Muscle of leg (tissue), 11 donors: ENCODE results near the gene KRT2. TPM values are rescaled to one million over a fixed set of nuclear protein-coding genes. Genes with fewer than 3 reads are reported as not detected.

Experiments
- DNase-seq: peaks from one replicate; pipeline ENCODE4 v3.0.0; 2013
- H3K27ac ChIP-seq: one replicate; pipeline ENCODE4 v1.5.1; 2013; ENCODE audit warnings: mild to moderate bottlenecking, low read length, control low read depth
- H3K27me3 ChIP-seq: one replicate; pipeline ENCODE4 v1.6.1; 2013; ENCODE audit warnings: low read length; ENCODE audit not compliant: control insufficient read depth, insufficient read depth
- H3K36me3 ChIP-seq: one replicate; pipeline ENCODE4 v1.6.1; 2013; ENCODE audit warnings: low read length; ENCODE audit not compliant: control insufficient read depth, insufficient read depth
- H3K4me1 ChIP-seq: one replicate; pipeline ENCODE4 v1.6.1; 2013; ENCODE audit warnings: low read length; ENCODE audit not compliant: control insufficient read depth, insufficient read depth
- H3K4me3 ChIP-seq: one replicate; pipeline ENCODE4 v1.5.1; 2013; ENCODE audit warnings: low read length, control low read depth
- H3K9me3 ChIP-seq: replicated peaks from 2 replicates; pipeline ENCODE4 v1.6.1; 2013; ENCODE audit warnings: low read depth, low read length; ENCODE audit not compliant: control insufficient read depth
- WGBS: methylation state at CpG from one replicate; pipeline ENCODE4 v1.1.5; 2013; ENCODE audit warnings: missing lambda C conversion rate; ENCODE audit not compliant: insufficient coverage; 5-methylcytosine and 5-hydroxymethylcytosine counted together
- polyA plus RNA-seq, 8 donors: library from polyadenylated mRNA; unstranded; fragments of 120-200 nt; gene quantifications; one replicate each; pipeline versions ENCODE4 v1.2.1 to v1.2.3, GENCODE V29; 2013; ENCODE audit warnings: inconsistent platforms in 1 of 8, low replicate concordance in 1 of 8; ENCODE audit not compliant: insufficient read length in 8 of 8, insufficient read depth in 1 of 8
- total RNA-seq: library from RNA; stranded (reverse); fragments of 120-200 nt; gene quantifications from one replicate; pipeline ENCODE4 v1.2.4, GENCODE V29; 2013

The KRT2 gene
- total and polyA plus RNA-seq, 9 donors = 0.11 to 0.18 TPM; not detected in 7

GRCh38 chr12:52611080-52611468, 40.9 kb downstream of the KRT2 start:
- no peaks in the 10 kb centered on the region for H3K4me1 ChIP-seq
- no peaks in the 10 kb centered on the region for H3K36me3 ChIP-seq
- no peak for DNase-seq
- WGBS = 80% methylated on average over 2 of the region's 6 CpGs
- H3K4me3 ChIP-seq = no peak overlapping the region
- no peaks in the 10 kb centered on the region for H3K9me3 ChIP-seq
- H3K27ac ChIP-seq = no peak overlapping the region
- H3K27me3 ChIP-seq = peaks cover 38% of the 10 kb centered on the region

GRCh38 chr12:52608826-52609630, 43.0 kb downstream of the KRT2 start:
- H3K4me3 ChIP-seq = no peak overlapping the region
- H3K9me3 ChIP-seq = no peaks in the 10 kb centered on the region
- H3K27ac ChIP-seq = no peak overlapping the region
- no peaks in the 10 kb centered on the region for H3K36me3 ChIP-seq
- H3K27me3 ChIP-seq = peaks cover 39% of the 10 kb centered on the region
- H3K4me1 ChIP-seq = no peaks in the 10 kb centered on the region
- DNase-seq = no peak
- WGBS = 74% methylated on average over 6 of the region's 8 CpGs

- no peak overlapping the region for H3K4me3 ChIP-seq
- H3K27ac ChIP-seq = no peak overlapping the region
- 56% methylated on average over 5 of the region's 6 CpGs for whole genome bisulfite sequencing
- no peaks in the 10 kb centered on the region for H3K9me3 ChIP-seq
- no peaks in the 10 kb centered on the region for H3K36me3 ChIP-seq
- peaks cover 42% of the 10 kb centered on the region for H3K27me3 ChIP-seq
- DNase-seq = no peak
- no peaks in the 10 kb centered on the region for H3K4me1 ChIP-seq
Measured at GRCh38 chr12:52608161-52608560, 43.9 kb downstream of the KRT2 start.

- Histone ChIP-seq H3K36me3 (no peaks in the 10 kb centered on the region), H3K9me3 (no peaks in the 10 kb centered on the region), H3K4me1 (no peaks in the 10 kb centered on the region), H3K4me3 (no peak overlapping the region), H3K27ac (no peak overlapping the region), H3K27me3 (peaks cover 49% of the 10 kb centered on the region)
- WGBS = no CpG with 5 or more reads among the region's 1 CpG
- no peak for DNase-seq
Measured at GRCh38 chr12:52607314-52607713, 44.7 kb downstream of the KRT2 start.

GRCh38 chr12:52606581-52607218, 45.3 kb downstream of the KRT2 start:
- H3K4me3 ChIP-seq = no peak overlapping the region
- H3K27ac ChIP-seq = no peak overlapping the region
- H3K4me1 ChIP-seq = no peaks in the 10 kb centered on the region
- H3K36me3 ChIP-seq = no peaks in the 10 kb centered on the region
- 66% methylated on average over 4 of the region's 7 CpGs for WGBS
- no peak for DNase-seq
- H3K27me3 ChIP-seq = peaks cover 55% of the 10 kb centered on the region
- H3K9me3 ChIP-seq = no peaks in the 10 kb centered on the region

- H3K4me1 ChIP-seq = no peaks in the 10 kb centered on the region
- H3K36me3 ChIP-seq = no peaks in the 10 kb centered on the region
- H3K27me3 ChIP-seq = peaks cover 57% of the 10 kb centered on the region
- no peak overlapping the region for H3K4me3 ChIP-seq
- no peaks in the 10 kb centered on the region for H3K9me3 ChIP-seq
- no peak for DNase-seq
- no peak overlapping the region for H3K27ac ChIP-seq
- WGBS = 34% methylated on average over 2 of the region's 3 CpGs
Measured at GRCh38 chr12:52606096-52606495, 45.9 kb downstream of the KRT2 start.

GRCh38 chr12:52605542-52605941, 46.5 kb downstream of the KRT2 start:
- H3K9me3 ChIP-seq = no peaks in the 10 kb centered on the region
- WGBS = no CpG with 5 or more reads among the region's 1 CpG
- no peak overlapping the region for H3K27ac ChIP-seq
- H3K36me3 ChIP-seq = no peaks in the 10 kb centered on the region
- no peak for DNase-seq
- peaks cover 57% of the 10 kb centered on the region for H3K27me3 ChIP-seq
- H3K4me3 ChIP-seq = no peak overlapping the region
- H3K4me1 ChIP-seq = no peaks in the 10 kb centered on the region

- no peak for DNase-seq
- H3K4me3 ChIP-seq = no peak overlapping the region
- no peaks in the 10 kb centered on the region for H3K4me1 ChIP-seq
- H3K27me3 ChIP-seq = peaks cover 59% of the 10 kb centered on the region
- no peak overlapping the region for H3K27ac ChIP-seq
- no peaks in the 10 kb centered on the region for H3K36me3 ChIP-seq
- no peaks in the 10 kb centered on the region for H3K9me3 ChIP-seq
Measured at GRCh38 chr12:52604859-52605258, 47.2 kb downstream of the KRT2 start.

- no peak for DNase-seq
- no peak overlapping the region for H3K27ac ChIP-seq
- peaks cover 62% of the 10 kb centered on the region for H3K27me3 ChIP-seq
- WGBS = no CpG with 5 or more reads among the region's 2 CpGs
- H3K4me1 ChIP-seq = no peaks in the 10 kb centered on the region
- no peaks in the 10 kb centered on the region for H3K9me3 ChIP-seq
- H3K4me3 ChIP-seq = no peak overlapping the region
- H3K36me3 ChIP-seq = no peaks in the 10 kb centered on the region
Measured at GRCh38 chr12:52603314-52603713, 48.7 kb downstream of the KRT2 start.

GRCh38 chr12:52602552-52602951, 49.5 kb downstream of the KRT2 start:
- H3K4me1 ChIP-seq = no peaks in the 10 kb centered on the region
- no peaks in the 10 kb centered on the region for H3K9me3 ChIP-seq
- H3K27ac ChIP-seq = no peak overlapping the region
- no peaks in the 10 kb centered on the region for H3K36me3 ChIP-seq
- H3K27me3 ChIP-seq = peaks cover 59% of the 10 kb centered on the region
- H3K4me3 ChIP-seq = no peak overlapping the region
- WGBS = 60% methylated on average over 5 of the region's 5 CpGs
- DNase-seq = no peak
